ENCODE results near the gene FCRLB.

DNA sequence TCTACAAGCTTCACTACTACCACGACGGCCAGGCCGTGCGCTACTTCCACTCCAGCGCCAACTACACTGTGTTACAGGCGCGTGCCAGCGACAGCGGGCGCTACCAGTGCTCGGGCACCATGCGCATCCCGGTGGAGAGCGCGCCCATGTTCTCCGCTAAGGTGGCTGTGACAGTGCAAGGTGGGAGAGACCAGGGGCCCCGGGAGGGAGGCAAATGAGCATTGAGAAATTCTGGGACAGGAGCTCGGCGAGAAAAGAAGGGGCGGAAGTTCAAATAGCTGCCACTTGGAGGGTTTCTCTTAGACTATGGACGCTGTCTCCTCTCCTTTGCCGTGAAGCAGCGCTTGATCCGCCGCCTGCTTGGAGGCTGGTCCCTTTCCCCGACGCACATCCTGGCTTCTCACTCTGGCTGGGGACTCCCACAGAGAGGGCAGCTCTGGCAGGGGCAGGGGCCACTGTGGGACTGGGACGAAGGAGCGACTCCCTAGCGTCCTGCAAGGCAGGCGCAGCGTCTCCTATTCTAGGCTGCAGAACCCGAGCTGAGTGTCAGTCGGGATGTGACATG lies 4.6 kb downstream of the FCRLB start:
- TF ChIP-seq CTCF (IDR thresholded peaks at IDR 0.05; ENCODE audit: low read depth, low read length, poor library complexity, severe bottlenecking) (no peak), EZH2phosphoT487 (IDR thresholded peaks at IDR 0.05; ENCODE audit: borderline replicate concordance, low read length) (no peak)

All from DOHH2 (cell line).